Measurements from ENCODE around the gene DMGDH.

Gene DMGDH

GRCh38 chr5:79014631-79015030, 54.8 kb downstream of the DMGDH start:
- WGBS (ENCODE audit: insufficient coverage, insufficient read length) = no CpG with 5 or more reads among the region's 2 CpGs
- no peak overlapping the region for H3K4me3 ChIP-seq (ENCODE audit: low read length)
- DNase-seq (ENCODE audit: low read depth, low spot score) = no peak
- no peaks in the 10 kb centered on the region for H3K36me3 ChIP-seq (ENCODE audit: control insufficient read depth, insufficient read depth, low read length)
- H3K9me3 ChIP-seq (ENCODE audit: control insufficient read depth, insufficient read depth, low read length) = no peaks in the 10 kb centered on the region
- H3K27me3 ChIP-seq (ENCODE audit: control insufficient read depth, insufficient read depth, low read length) = no peaks in the 10 kb centered on the region
- H3K4me1 ChIP-seq (ENCODE audit: control insufficient read depth, insufficient read depth, low read length) = no peaks in the 10 kb centered on the region
- H3K27ac ChIP-seq (ENCODE audit: low read length) = no peak overlapping the region

- Histone ChIP-seq H3K27ac (ENCODE audit: low read length) (no peak overlapping the region), H3K4me3 (ENCODE audit: low read length) (no peak overlapping the region), H3K27me3 (ENCODE audit: control insufficient read depth, insufficient read depth, low read length) (no peaks in the 10 kb centered on the region), H3K9me3 (ENCODE audit: control insufficient read depth, insufficient read depth, low read length) (no peaks in the 10 kb centered on the region), H3K36me3 (ENCODE audit: control insufficient read depth, insufficient read depth, low read length) (no peaks in the 10 kb centered on the region), H3K4me1 (ENCODE audit: control insufficient read depth, insufficient read depth, low read length) (no peaks in the 10 kb centered on the region)
- no peak for DNase-seq (ENCODE audit: low read depth, low spot score)
Measured at GRCh38 chr5:79011869-79012268, 57.6 kb downstream of the DMGDH start.

- WGBS (ENCODE audit: insufficient coverage, insufficient read length) = no CpG with 5 or more reads among the region's 1 CpG
- H3K9me3 ChIP-seq (ENCODE audit: control insufficient read depth, insufficient read depth, low read length) = no peaks in the 10 kb centered on the region
- H3K27me3 ChIP-seq (ENCODE audit: control insufficient read depth, insufficient read depth, low read length) = no peaks in the 10 kb centered on the region
- H3K36me3 ChIP-seq (ENCODE audit: control insufficient read depth, insufficient read depth, low read length) = no peaks in the 10 kb centered on the region
- no peak for DNase-seq (ENCODE audit: low read depth, low spot score)
- no peak overlapping the region for H3K4me3 ChIP-seq (ENCODE audit: low read length)
- no peak overlapping the region for H3K27ac ChIP-seq (ENCODE audit: low read length)
- H3K4me1 ChIP-seq (ENCODE audit: control insufficient read depth, insufficient read depth, low read length) = no peaks in the 10 kb centered on the region
Measured at GRCh38 chr5:79011219-79011836, 58.1 kb downstream of the DMGDH start.

- DNase-seq (ENCODE audit: low read depth, low spot score) = no peak
- Histone ChIP-seq H3K9me3 (ENCODE audit: control insufficient read depth, insufficient read depth, low read length) (no peaks in the 10 kb centered on the region), H3K36me3 (ENCODE audit: control insufficient read depth, insufficient read depth, low read length) (no peaks in the 10 kb centered on the region), H3K4me3 (ENCODE audit: low read length) (no peak overlapping the region), H3K27ac (ENCODE audit: low read length) (no peak overlapping the region), H3K27me3 (ENCODE audit: control insufficient read depth, insufficient read depth, low read length) (no peaks in the 10 kb centered on the region), H3K4me1 (ENCODE audit: control insufficient read depth, insufficient read depth, low read length) (no peaks in the 10 kb centered on the region)
- no CpG with 5 or more reads among the region's 3 CpGs for WGBS (ENCODE audit: insufficient coverage, insufficient read length)
Measured at GRCh38 chr5:79008362-79008761, 61.1 kb downstream of the DMGDH start.

GRCh38 chr5:79007872-79008271, 61.6 kb downstream of the DMGDH start:
- no peaks in the 10 kb centered on the region for H3K27me3 ChIP-seq (ENCODE audit: control insufficient read depth, insufficient read depth, low read length)
- H3K4me3 ChIP-seq (ENCODE audit: low read length) = no peak overlapping the region
- H3K27ac ChIP-seq (ENCODE audit: low read length) = no peak overlapping the region
- no peaks in the 10 kb centered on the region for H3K9me3 ChIP-seq (ENCODE audit: control insufficient read depth, insufficient read depth, low read length)
- DNase-seq (ENCODE audit: low read depth, low spot score) = no peak
- no CpG with 5 or more reads among the region's 3 CpGs for WGBS (ENCODE audit: insufficient coverage, insufficient read length)
- no peaks in the 10 kb centered on the region for H3K36me3 ChIP-seq (ENCODE audit: control insufficient read depth, insufficient read depth, low read length)
- no peaks in the 10 kb centered on the region for H3K4me1 ChIP-seq (ENCODE audit: control insufficient read depth, insufficient read depth, low read length)

- Histone ChIP-seq H3K9me3 (ENCODE audit: control insufficient read depth, insufficient read depth, low read length) (no peaks in the 10 kb centered on the region), H3K27me3 (ENCODE audit: control insufficient read depth, insufficient read depth, low read length) (no peaks in the 10 kb centered on the region), H3K4me1 (ENCODE audit: control insufficient read depth, insufficient read depth, low read length) (no peaks in the 10 kb centered on the region), H3K36me3 (ENCODE audit: control insufficient read depth, insufficient read depth, low read length) (no peaks in the 10 kb centered on the region), H3K27ac (ENCODE audit: low read length) (no peak overlapping the region), H3K4me3 (ENCODE audit: low read length) (no peak overlapping the region)
- no peak for DNase-seq (ENCODE audit: low read depth, low spot score)
- no CpG with 5 or more reads among the region's 6 CpGs for WGBS (ENCODE audit: insufficient coverage, insufficient read length)
Measured at GRCh38 chr5:79005936-79006631, 63.4 kb downstream of the DMGDH start.

- H3K27ac ChIP-seq (ENCODE audit: low read length) = no peak overlapping the region
Measured at GRCh38 chr5:79005151-79005550, 64.3 kb downstream of the DMGDH start.

GRCh38 chr5:79002374-79002773, 67.1 kb downstream of the DMGDH start:
- DNase-seq (ENCODE audit: low read depth, low spot score) = no peak
- Histone ChIP-seq H3K27me3 (ENCODE audit: control insufficient read depth, insufficient read depth, low read length) (no peaks in the 10 kb centered on the region), H3K9me3 (ENCODE audit: control insufficient read depth, insufficient read depth, low read length) (no peaks in the 10 kb centered on the region), H3K36me3 (ENCODE audit: control insufficient read depth, insufficient read depth, low read length) (no peaks in the 10 kb centered on the region), H3K27ac (ENCODE audit: low read length) (no peak overlapping the region), H3K4me3 (ENCODE audit: low read length) (no peak overlapping the region), H3K4me1 (ENCODE audit: control insufficient read depth, insufficient read depth, low read length) (no peaks in the 10 kb centered on the region)
- no CpG with 5 or more reads among the region's 1 CpG for WGBS (ENCODE audit: insufficient coverage, insufficient read length)

More at GRCh38 chr5:79005151-79005550, 64.3 kb downstream of the DMGDH start:
- Histone ChIP-seq H3K36me3 (ENCODE audit: control insufficient read depth, insufficient read depth, low read length) (no peaks in the 10 kb centered on the region), H3K4me1 (ENCODE audit: control insufficient read depth, insufficient read depth, low read length) (no peaks in the 10 kb centered on the region), H3K9me3 (ENCODE audit: control insufficient read depth, insufficient read depth, low read length) (no peaks in the 10 kb centered on the region), H3K4me3 (ENCODE audit: low read length) (no peak overlapping the region), H3K27me3 (ENCODE audit: control insufficient read depth, insufficient read depth, low read length) (no peaks in the 10 kb centered on the region)
- DNase-seq (ENCODE audit: low read depth, low spot score) = no peak
- no CpG with 5 or more reads among the region's 4 CpGs for WGBS (ENCODE audit: insufficient coverage, insufficient read length)

- Histone ChIP-seq H3K27ac (ENCODE audit: low read length) (no peak overlapping the region), H3K9me3 (ENCODE audit: control insufficient read depth, insufficient read depth, low read length) (no peaks in the 10 kb centered on the region), H3K36me3 (ENCODE audit: control insufficient read depth, insufficient read depth, low read length) (no peaks in the 10 kb centered on the region), H3K4me3 (ENCODE audit: low read length) (no peak overlapping the region), H3K4me1 (ENCODE audit: control insufficient read depth, insufficient read depth, low read length) (no peaks in the 10 kb centered on the region), H3K27me3 (ENCODE audit: control insufficient read depth, insufficient read depth, low read length) (no peaks in the 10 kb centered on the region)
- no peak for DNase-seq (ENCODE audit: low read depth, low spot score)
Measured at GRCh38 chr5:79001471-79001870, 68.0 kb downstream of the DMGDH start.

- no peak overlapping the region for H3K4me3 ChIP-seq (ENCODE audit: low read length)
- H3K27me3 ChIP-seq (ENCODE audit: control insufficient read depth, insufficient read depth, low read length) = no peaks in the 10 kb centered on the region
- no peak for DNase-seq (ENCODE audit: low read depth, low spot score)
- H3K36me3 ChIP-seq (ENCODE audit: control insufficient read depth, insufficient read depth, low read length) = no peaks in the 10 kb centered on the region
- no peak overlapping the region for H3K27ac ChIP-seq (ENCODE audit: low read length)
- no CpG with 5 or more reads among the region's 2 CpGs for WGBS (ENCODE audit: insufficient coverage, insufficient read length)
- no peaks in the 10 kb centered on the region for H3K4me1 ChIP-seq (ENCODE audit: control insufficient read depth, insufficient read depth, low read length)
- no peaks in the 10 kb centered on the region; the same call in 1 of the 2 replicates for H3K9me3 ChIP-seq (ENCODE audit: control insufficient read depth, insufficient read depth, low read length)
Measured at GRCh38 chr5:78997090-78997489, 72.4 kb downstream of the DMGDH start.

GRCh38 chr5:78995521-78996007, 73.9 kb downstream of the DMGDH start:
- Histone ChIP-seq H3K4me1 (ENCODE audit: control insufficient read depth, insufficient read depth, low read length) (no peaks in the 10 kb centered on the region), H3K36me3 (ENCODE audit: control insufficient read depth, insufficient read depth, low read length) (no peaks in the 10 kb centered on the region), H3K27me3 (ENCODE audit: control insufficient read depth, insufficient read depth, low read length) (no peaks in the 10 kb centered on the region), H3K4me3 (ENCODE audit: low read length) (no peak overlapping the region), H3K9me3 (ENCODE audit: control insufficient read depth, insufficient read depth, low read length) (no peaks in the 10 kb centered on the region; the same call in 1 of the 2 replicates), H3K27ac (ENCODE audit: low read length) (no peak overlapping the region)
- no peak for DNase-seq (ENCODE audit: low read depth, low spot score)
- no CpG with 5 or more reads among the region's 2 CpGs for WGBS (ENCODE audit: insufficient coverage, insufficient read length)
